Measurements from ENCODE around the gene CAND2.

- TF ChIP-seq CTCF (IDR thresholded peaks at IDR 0.05; ENCODE audit: poor library complexity, severe bottlenecking) (no peak), POLR2AphosphoS5 (IDR thresholded peaks at IDR 0.05) (no peak), TAF1 (IDR thresholded peaks at IDR 0.05; ENCODE audit: low read depth) (no peak), SMC3 (conservative IDR thresholded peaks at IDR 0.05; ENCODE audit: poor library complexity) (no peak)
These were observed 27.8 kb downstream of the CAND2 start for GRCh38 chr3:12824299-12824698.

All from neural cell (in vitro differentiated cells).